Keratinocyte (primary cell): Measurements from ENCODE around the gene ZNF804A.

Experiments used
- CTCF ChIP-seq, 3 experiments: IDR thresholded peaks in 1 of 3; conservative IDR thresholded peaks in 1 of 3; optimal IDR thresholded peaks in 1 of 3; 2 replicates in 2 of 3; 3 replicates in 1 of 3; pipeline versions ENCODE3 to v1.5.1; 2011; ENCODE audit warnings: low read length in 3 of 3, mild to moderate bottlenecking in 3 of 3, moderate library complexity in 2 of 3, control low read depth in 1 of 3, inconsistent platforms in 1 of 3; ENCODE audit not compliant: insufficient read depth in 2 of 3; ENCODE audit errors: extremely low read depth in 1 of 3
- EZH2 ChIP-seq: IDR thresholded peaks from one replicate; pipeline ENCODE4 v1.6.1; 2012; ENCODE audit warnings: inconsistent platforms, mild to moderate bottlenecking, low read length, moderate library complexity

GRCh38 chr2:184597571-184597991, 748 bp upstream of the ZNF804A start:
- no peak for TF ChIP-seq CTCF (optimal IDR thresholded peaks at IDR 0.05 in 1 of 3, IDR thresholded peaks at IDR 0.05 in 1 of 3, conservative IDR thresholded peaks at IDR 0.05 in 1 of 3; ENCODE audit: extremely low read depth in 1 of 3, insufficient read depth in 2 of 3, low read length in 3 of 3)
- TF ChIP-seq EZH2: peak; percentile 74
